Neural progenitor cell (in vitro differentiated cells): ENCODE data around the gene SLC2A10. TPM values are rescaled to one million over a fixed set of nuclear protein-coding genes. Genes with fewer than 3 reads are reported as not detected.

Experiments
- DNase-seq: peaks from one replicate; pipeline ENCODE4 v3.0.0-alpha.2; 2016; ENCODE audit warnings: low spot score
- H2AFZ ChIP-seq: fragments of 200-600 bp; sonication (generic); replicated peaks from 2 replicates; pipeline ENCODE4 v1.6.1; 2016; ENCODE audit warnings: antibody characterized with exemption
- H3F3A ChIP-seq: fragments of 200-600 bp; sonication (generic); 2 replicates; pipeline ENCODE4 v1.6.1; 2016; ENCODE audit warnings: antibody characterized with exemption, low read depth
- H3K27ac ChIP-seq: fragments of 200-600 bp; sonication (generic); 2 replicates; pipeline ENCODE4 v1.5.1; 2016; ENCODE audit warnings: mild to moderate bottlenecking
- H3K27me3 ChIP-seq: fragments of 200-600 bp; sonication (generic); 2 replicates; pipeline ENCODE4 v1.6.1; 2016; ENCODE audit warnings: mild to moderate bottlenecking, moderate library complexity
- H3K36me3 ChIP-seq: fragments of 200-600 bp; sonication (generic); 2 replicates; pipeline ENCODE4 v1.5.1; 2016
- H3K4me1 ChIP-seq: fragments of 200-600 bp; sonication (generic); 2 replicates; pipeline ENCODE4 v1.6.1; 2016; ENCODE audit warnings: mixed run types
- H3K4me2 ChIP-seq: fragments of 200-600 bp; sonication (generic); 2 replicates; pipeline ENCODE4 v1.6.1; 2016
- H3K4me3 ChIP-seq: fragments of 200-600 bp; sonication (generic); 2 replicates; pipeline ENCODE4 v1.5.1; 2016
- H3K79me2 ChIP-seq: fragments of 200-600 bp; sonication (generic); 2 replicates; pipeline ENCODE4 v1.6.1; 2016; ENCODE audit warnings: low read depth
- H3K9ac ChIP-seq: fragments of 200-600 bp; sonication (generic); 2 replicates; pipeline ENCODE4 v1.6.1; 2016
- H3K9me3 ChIP-seq: fragments of 200-600 bp; sonication (generic); 2 replicates; pipeline ENCODE4 v1.5.1; 2016; ENCODE audit warnings: low read depth
- H4K20me1 ChIP-seq: fragments of 200-600 bp; sonication (generic); 2 replicates; pipeline ENCODE4 v1.6.1; 2016; ENCODE audit warnings: low read depth
- H3K27ac Mint-ChIP-seq: 3 replicates; pipeline ENCODE4 v1.8.0; 2021; ENCODE audit warnings: mixed read lengths
- H3K27me3 Mint-ChIP-seq: 2 replicates; pipeline ENCODE4 v1.8.0; 2022; ENCODE audit warnings: low read depth, mild to moderate bottlenecking, inconsistent platforms, moderate library complexity, mixed read lengths; ENCODE audit not compliant: insufficient read depth
- H3K36me3 Mint-ChIP-seq: 3 replicates; pipeline ENCODE4 v1.8.0; 2021; ENCODE audit warnings: mixed read lengths
- H3K4me1 Mint-ChIP-seq: 3 replicates; pipeline ENCODE4 v1.8.0; 2021; ENCODE audit warnings: mixed read lengths
- H3K4me3 Mint-ChIP-seq: 3 replicates; pipeline ENCODE4 v1.8.0; 2021; ENCODE audit warnings: mild to moderate bottlenecking, moderate library complexity, mixed read lengths
- H3K9me3 Mint-ChIP-seq: 3 replicates; pipeline ENCODE4 v1.8.0; 2020; ENCODE audit warnings: mixed read lengths
- CTCF ChIP-seq: fragments of 200-600 bp; sonication (generic); IDR thresholded peaks from 2 replicates; pipeline ENCODE4 v1.5.1; 2017; ENCODE audit warnings: antibody characterized with exemption, mild to moderate bottlenecking
- EZH2 ChIP-seq: fragments of 200-600 bp; sonication (generic); IDR thresholded peaks from 2 replicates; pipeline ENCODE4 v1.6.1; 2017; ENCODE audit warnings: antibody characterized with exemption, mild to moderate bottlenecking, moderate library complexity
- EZH2phosphoT487 ChIP-seq: fragments of 200-600 bp; sonication (generic); IDR thresholded peaks from 2 replicates; pipeline ENCODE4 v1.6.1; 2017; ENCODE audit warnings: antibody characterized with exemption
- total RNA-seq: library from RNA; depleted of rRNA; stranded (reverse); fragments of >200 nt; gene quantifications from 2 replicates; pipeline ENCODE4 v1.2.3, GENCODE V29; 2015; ENCODE audit warnings: low replicate concordance

SLC2A10 gene
- total RNA-seq, 1 donor from 2014 or later = 9.6 TPM

- peaks cover 5% of the 10 kb centered on the region for H3F3A ChIP-seq
- DNase-seq = no peak
- no peaks in the 10 kb centered on the region for H3K79me2 ChIP-seq
- peaks cover 10% of the 10 kb centered on the region for H3K4me1 ChIP-seq
- TF ChIP-seq EZH2phosphoT487 (no peak), CTCF (no peak), EZH2 (no peak)
- no peak overlapping the region for H3K27ac ChIP-seq
- Mint-ChIP-seq H3K9me3 (peaks cover 17% of the 10 kb centered on the region), H3K4me3 (no peak overlapping the region), H3K27ac (no peak overlapping the region), H3K27me3 (peaks cover 6% of the 10 kb centered on the region), H3K4me1 (peaks cover 23% of the 10 kb centered on the region), H3K36me3 (peaks cover 17% of the 10 kb centered on the region)
- no peaks in the 10 kb centered on the region for H3K36me3 ChIP-seq
- H3K9me3 ChIP-seq = no peaks in the 10 kb centered on the region
- H3K4me2 ChIP-seq = no peak overlapping the region
- no peak overlapping the region for H3K9ac ChIP-seq
- no peak overlapping the region for H2AFZ ChIP-seq
- no peak overlapping the region for H3K4me3 ChIP-seq
- H4K20me1 ChIP-seq = no peaks in the 10 kb centered on the region
- no peaks in the 10 kb centered on the region for H3K27me3 ChIP-seq
These were observed 37.4 kb upstream of the SLC2A10 start for GRCh38 chr20:46671866-46672542.

GRCh38 chr20:46672543-46673148 is 36.8 kb upstream of the SLC2A10 start:
- Histone ChIP-seq H3K27ac (no peak overlapping the region), H3K36me3 (no peaks in the 10 kb centered on the region), H4K20me1 (no peaks in the 10 kb centered on the region), H3K4me3 (no peak overlapping the region), H3F3A (peaks cover 5% of the 10 kb centered on the region), H3K4me2 (no peak overlapping the region), H3K9me3 (no peaks in the 10 kb centered on the region), H3K4me1 (peaks cover 10% of the 10 kb centered on the region), H3K9ac (no peak overlapping the region), H3K79me2 (no peaks in the 10 kb centered on the region), H3K27me3 (no peaks in the 10 kb centered on the region), H2AFZ (no peak overlapping the region)
- Mint-ChIP-seq H3K9me3 (peaks cover 17% of the 10 kb centered on the region), H3K4me3 (no peak overlapping the region), H3K27me3 (peaks cover 6% of the 10 kb centered on the region), H3K27ac (peak overlapping the region; percentile 17), H3K4me1 (peaks cover 24% of the 10 kb centered on the region), H3K36me3 (peaks cover 17% of the 10 kb centered on the region)
- DNase-seq = no peak
- TF ChIP-seq EZH2phosphoT487 = no peak
- no peak for TF ChIP-seq EZH2
- TF ChIP-seq CTCF = no peak

- H3K79me2 ChIP-seq = no peaks in the 10 kb centered on the region
- peaks cover 10% of the 10 kb centered on the region for H3K4me1 ChIP-seq
- Mint-ChIP-seq H3K9me3 (peaks cover 17% of the 10 kb centered on the region), H3K36me3 (peaks cover 16% of the 10 kb centered on the region), H3K27ac (peak overlapping the region; percentile 97), H3K4me3 (no peak overlapping the region), H3K27me3 (peaks cover 6% of the 10 kb centered on the region), H3K4me1 (peaks cover 24% of the 10 kb centered on the region)
- no peak overlapping the region for H3K27ac ChIP-seq
- no peaks in the 10 kb centered on the region for H3K36me3 ChIP-seq
- TF ChIP-seq CTCF (no peak), EZH2 (no peak), EZH2phosphoT487 (no peak)
- no peaks in the 10 kb centered on the region for H3K9me3 ChIP-seq
- DNase-seq = no peak
- H3K27me3 ChIP-seq = no peaks in the 10 kb centered on the region
- peaks cover 5% of the 10 kb centered on the region for H3F3A ChIP-seq
- peak overlapping the region; percentile 28 for H3K4me2 ChIP-seq
- no peaks in the 10 kb centered on the region for H4K20me1 ChIP-seq
- H2AFZ ChIP-seq = no peak overlapping the region
- H3K4me3 ChIP-seq = no peak overlapping the region
- no peak overlapping the region for H3K9ac ChIP-seq
These were observed 35.8 kb upstream of the SLC2A10 start for GRCh38 chr20:46673394-46674252.
